Calu3 (cell line): ENCODE results near the gene NYAP2. TPM values are rescaled to one million over a fixed set of nuclear protein-coding genes. Genes with fewer than 3 reads are reported as not detected.

Source experiments
- BruUV-seq: library from RNA; stranded (reverse); fragments of 400-500 nt; replicated peaks from 2 replicates; lab custom pipeline; 2021; lab: Mats Ljungman, UMichigan
- CTCF ChIA-PET: fragments of 300-600 bp; sonication (Branson Sonifier 250); formaldehyde crosslinking; loops from one replicate; lab custom pipeline; 2022; ENCODE audit warnings: antibody characterized with exemption; lab: Charles Lee
- DNase-seq: peaks from one replicate; pipeline ENCODE4 v3.0.0; 2022
- H3K27ac Mint-ChIP-seq: one replicate; pipeline ENCODE4 v1.8.0; 2022; ENCODE audit warnings: mixed read lengths; ENCODE audit not compliant: unreplicated experiment
- H3K27me3 Mint-ChIP-seq: one replicate; pipeline ENCODE4 v1.8.0; 2022; ENCODE audit warnings: mixed read lengths; ENCODE audit not compliant: unreplicated experiment
- H3K36me3 Mint-ChIP-seq: one replicate; pipeline ENCODE4 v1.8.0; 2022; ENCODE audit warnings: mild to moderate bottlenecking, moderate library complexity, mixed read lengths; ENCODE audit not compliant: insufficient read depth, unreplicated experiment
- H3K4me1 Mint-ChIP-seq: one replicate; pipeline ENCODE4 v1.8.0; 2022; ENCODE audit warnings: mild to moderate bottlenecking, low read depth, mixed read lengths; ENCODE audit not compliant: unreplicated experiment
- H3K4me3 Mint-ChIP-seq: one replicate; pipeline ENCODE4 v1.8.0; 2022; ENCODE audit warnings: mild to moderate bottlenecking, low read depth, moderate library complexity, mixed read lengths; ENCODE audit not compliant: unreplicated experiment
- H3K9me3 Mint-ChIP-seq: one replicate; pipeline ENCODE4 v1.8.0; 2022; ENCODE audit warnings: low read depth, mixed read lengths; ENCODE audit not compliant: unreplicated experiment
- intact Hi-C: fragments of 100-400 bp; cut with micrococcal nuclease; formaldehyde crosslinking; loops from one replicate; pipeline ENCODE4 v1.10.0; 2022; ENCODE audit not compliant: unreplicated experiment
- total RNA-seq: library from RNA; stranded (reverse); gene quantifications from 2 replicates; pipeline ENCODE4 v1.2.3, GENCODE V29; 2022
- TF ChIP-seq, protein P1 (sequence below): fragments of 200-600 bp; IDR thresholded peaks from one replicate; pipeline ENCODE4 v1.8.0; 2022; ENCODE audit warnings: antibody characterized with exemption; ENCODE audit not compliant: unreplicated experiment

Gene NYAP2
- total RNA-seq, 1 experiment from 2014 or later = 0.07 TPM

DNA sequence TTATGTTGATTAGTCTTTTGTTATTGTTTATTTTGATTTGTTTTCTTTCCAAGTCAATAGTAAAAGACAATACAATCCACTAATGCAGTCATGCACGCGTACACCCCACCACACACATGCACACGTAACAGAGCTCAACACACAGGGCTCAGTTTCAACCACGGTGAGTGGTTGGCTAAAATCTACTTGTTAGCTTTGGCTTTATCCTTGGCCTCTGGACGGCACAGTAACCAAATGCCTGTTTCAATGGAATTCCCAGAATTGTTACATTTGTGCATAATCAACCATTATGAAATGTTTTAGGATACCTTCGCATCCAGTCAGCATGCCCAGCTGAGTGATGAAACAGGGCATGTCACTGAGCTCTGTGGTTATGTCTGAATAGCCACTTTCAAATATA, 53.2 kb downstream of the NYAP2 start:
- intact Hi-C loops = no loop called here
- Mint-ChIP-seq H3K4me1 (no peaks in the 10 kb centered on the region), H3K27ac (no peak overlapping the region), H3K27me3 (no peaks in the 10 kb centered on the region), H3K4me3 (no peak overlapping the region), H3K36me3 (no peaks in the 10 kb centered on the region), H3K9me3 (no peaks in the 10 kb centered on the region)
- CTCF ChIA-PET = no interaction called here
- TF ChIP-seq, protein P1, sequence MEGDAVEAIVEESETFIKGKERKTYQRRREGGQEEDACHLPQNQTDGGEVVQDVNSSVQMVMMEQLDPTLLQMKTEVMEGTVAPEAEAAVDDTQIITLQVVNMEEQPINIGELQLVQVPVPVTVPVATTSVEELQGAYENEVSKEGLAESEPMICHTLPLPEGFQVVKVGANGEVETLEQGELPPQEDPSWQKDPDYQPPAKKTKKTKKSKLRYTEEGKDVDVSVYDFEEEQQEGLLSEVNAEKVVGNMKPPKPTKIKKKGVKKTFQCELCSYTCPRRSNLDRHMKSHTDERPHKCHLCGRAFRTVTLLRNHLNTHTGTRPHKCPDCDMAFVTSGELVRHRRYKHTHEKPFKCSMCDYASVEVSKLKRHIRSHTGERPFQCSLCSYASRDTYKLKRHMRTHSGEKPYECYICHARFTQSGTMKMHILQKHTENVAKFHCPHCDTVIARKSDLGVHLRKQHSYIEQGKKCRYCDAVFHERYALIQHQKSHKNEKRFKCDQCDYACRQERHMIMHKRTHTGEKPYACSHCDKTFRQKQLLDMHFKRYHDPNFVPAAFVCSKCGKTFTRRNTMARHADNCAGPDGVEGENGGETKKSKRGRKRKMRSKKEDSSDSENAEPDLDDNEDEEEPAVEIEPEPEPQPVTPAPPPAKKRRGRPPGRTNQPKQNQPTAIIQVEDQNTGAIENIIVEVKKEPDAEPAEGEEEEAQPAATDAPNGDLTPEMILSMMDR = no peak
- no TSS peak for BruUV-seq
- no peak for DNase-seq

DNA sequence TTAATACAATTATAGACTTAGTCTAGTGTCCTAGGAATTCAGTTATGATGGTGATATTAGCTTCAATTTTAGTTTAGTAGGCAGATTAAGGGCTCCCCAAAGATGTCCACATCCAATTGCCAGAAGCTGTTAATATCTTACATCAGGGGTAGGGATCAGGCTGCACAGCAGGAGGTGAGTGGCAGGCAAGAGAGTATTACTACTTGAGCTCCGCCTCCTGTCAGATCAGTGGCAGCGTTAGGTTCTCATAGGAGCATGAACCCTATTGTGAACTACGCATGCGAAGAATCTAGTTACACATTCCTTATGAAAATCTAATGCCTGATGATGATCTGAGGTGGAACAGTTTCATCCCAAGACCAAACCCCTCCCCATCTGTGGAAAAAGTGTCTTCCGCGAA, 54.9 kb downstream of the NYAP2 start:
- Mint-ChIP-seq H3K4me1 (no peaks in the 10 kb centered on the region), H3K27me3 (no peaks in the 10 kb centered on the region), H3K27ac (no peak overlapping the region), H3K4me3 (no peak overlapping the region), H3K36me3 (no peaks in the 10 kb centered on the region), H3K9me3 (no peaks in the 10 kb centered on the region)
- DNase-seq = no peak
- TF ChIP-seq, protein P1 = no peak
- CTCF ChIA-PET = no interaction called here
- intact Hi-C loops = no loop called here
- BruUV-seq = no TSS peak

DNA sequence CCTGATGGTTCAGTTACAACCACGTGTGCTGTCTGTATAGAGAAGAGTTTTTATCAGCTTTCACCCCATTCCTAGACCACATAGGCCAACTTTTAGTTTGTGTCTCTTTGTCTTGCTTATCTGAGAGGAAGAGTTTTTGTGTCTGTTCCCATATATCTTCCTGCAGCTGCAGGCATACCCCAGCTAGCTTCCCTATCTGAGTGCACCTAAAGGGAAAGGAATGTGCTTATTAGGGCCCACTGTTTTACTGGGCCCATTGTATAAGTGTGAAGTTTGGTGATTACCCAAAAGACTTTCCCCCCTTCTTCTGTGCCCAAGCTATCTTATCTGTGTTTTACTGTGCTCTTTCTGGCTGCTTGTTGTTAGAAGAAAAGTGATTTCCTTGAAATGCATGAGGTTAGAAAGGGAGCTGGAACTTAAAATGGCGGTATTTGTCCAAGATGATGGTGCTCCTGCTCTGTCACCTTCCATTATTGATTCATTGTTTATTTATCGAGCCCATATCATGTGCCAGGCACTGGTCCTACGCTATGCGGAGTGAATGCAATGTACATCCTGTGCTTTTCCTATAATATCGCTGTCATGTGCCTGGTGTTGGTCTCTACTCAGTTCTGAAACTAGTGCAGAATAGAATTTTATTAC, 57.2 kb downstream of the NYAP2 start:
- H3K4me3 Mint-ChIP-seq = no peak overlapping the region

DNA sequence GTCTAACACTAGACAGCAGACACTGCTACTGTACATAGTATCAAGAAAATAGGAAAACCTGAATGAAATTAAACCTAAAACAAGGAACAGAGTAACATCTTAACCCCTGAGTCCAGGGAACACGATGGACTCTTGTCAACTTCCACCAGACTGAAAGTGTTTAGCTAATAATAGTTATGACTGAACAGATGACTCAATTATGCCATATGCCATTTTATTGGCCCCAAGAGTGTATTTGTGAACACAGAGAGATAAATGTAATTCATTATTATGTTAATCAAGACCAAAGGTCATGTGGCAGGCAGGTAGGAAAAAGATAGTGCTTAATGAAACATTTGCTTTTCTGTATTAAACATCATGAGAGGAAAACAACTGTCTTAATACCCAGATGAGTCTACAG, 58.0 kb downstream of the NYAP2 start:
- TF ChIP-seq, protein P1 = no peak
- Mint-ChIP-seq H3K4me1 (peaks cover 3% of the 10 kb centered on the region), H3K9me3 (no peaks in the 10 kb centered on the region), H3K36me3 (no peaks in the 10 kb centered on the region), H3K4me3 (no peak overlapping the region), H3K27me3 (no peaks in the 10 kb centered on the region), H3K27ac (no peak overlapping the region)
- DNase-seq = no peak
- CTCF ChIA-PET = no interaction called here
- intact Hi-C loops = no loop called here
- BruUV-seq = no TSS peak

More for the DNA sequence above, 57.2 kb downstream of the NYAP2 start:
- DNase-seq = no peak
- H3K27me3 Mint-ChIP-seq = no peaks in the 10 kb centered on the region
- H3K4me1 Mint-ChIP-seq = no peaks in the 10 kb centered on the region
- H3K9me3 Mint-ChIP-seq = no peaks in the 10 kb centered on the region
- no TSS peak for BruUV-seq
- intact Hi-C loops = no loop called here
- no peaks in the 10 kb centered on the region for H3K36me3 Mint-ChIP-seq
- H3K27ac Mint-ChIP-seq = no peak overlapping the region
- CTCF ChIA-PET = no interaction called here
- TF ChIP-seq, protein P1 = no peak
